NCI-H2227 (cell line): ENCODE data around the gene EPB41L4B.
A peak's percentile ranks its signal among the peaks of the same experiment; 100 is the strongest.

Experiments used
- DNase-seq: peaks from one replicate; lab custom pipeline; 2025; ENCODE audit not compliant: unreplicated experiment; lab: John Stamatoyannopoulos, UW

Gene EPB41L4B

GRCh38 chr9:109212768-109213167 lies 108.1 kb downstream of the EPB41L4B start:
- DNase-seq = no peak

- DNase-seq = no peak
Observed at GRCh38 chr9:109206670-109207069, 114.2 kb downstream of the EPB41L4B start.

- no peak for DNase-seq
Observed at GRCh38 chr9:109205526-109205925, 115.3 kb downstream of the EPB41L4B start.

- no peak for DNase-seq
Observed at GRCh38 chr9:109203761-109204360, 117.0 kb downstream of the EPB41L4B start.

GRCh38 chr9:109199676-109200075 lies 121.2 kb downstream of the EPB41L4B start:
- no peak for DNase-seq

GRCh38 chr9:109198736-109199382 lies 122.0 kb downstream of the EPB41L4B start:
- DNase-seq = no peak

GRCh38 chr9:109193974-109194556 lies 126.8 kb downstream of the EPB41L4B start:
- no peak for DNase-seq

GRCh38 chr9:109192732-109193361 lies 128.0 kb downstream of the EPB41L4B start:
- DNase-seq = no peak

- no peak for DNase-seq
Observed at GRCh38 chr9:109191746-109192145, 129.1 kb downstream of the EPB41L4B start.

- no peak for DNase-seq
Observed at GRCh38 chr9:109190151-109190550, 130.7 kb downstream of the EPB41L4B start.

- DNase-seq = peak; percentile 10
Observed at GRCh38 chr9:109186857-109187520, 133.9 kb downstream of the EPB41L4B start.

GRCh38 chr9:109182940-109183798 lies 137.7 kb downstream of the EPB41L4B start:
- DNase-seq = no peak

- no peak for DNase-seq
Observed at GRCh38 chr9:109182550-109182939, 138.3 kb downstream of the EPB41L4B start.

- DNase-seq = no peak
Observed at GRCh38 chr9:109181284-109181683, 139.6 kb downstream of the EPB41L4B start.

GRCh38 chr9:109179801-109180523 lies 140.9 kb downstream of the EPB41L4B start:
- DNase-seq = no peak

- DNase-seq = no peak
Observed at GRCh38 chr9:109176963-109177362, 143.9 kb downstream of the EPB41L4B start.

GRCh38 chr9:109176386-109176785 lies 144.5 kb downstream of the EPB41L4B start:
- DNase-seq = no peak

- no peak for DNase-seq
Observed at GRCh38 chr9:109172935-109173334, 147.9 kb downstream of the EPB41L4B start.

- DNase-seq = no peak
Observed at GRCh38 chr9:109171926-109172325, 148.9 kb downstream of the EPB41L4B start.

- no peak for DNase-seq
Observed at GRCh38 chr9:109168170-109168569, 152.7 kb downstream of the EPB41L4B start.
